ENCODE data around the gene RFTN2. TPM values are rescaled to one million over a fixed set of nuclear protein-coding genes. Genes with fewer than 3 reads are reported as not detected.

RFTN2 gene
- total and polyA plus RNA-seq, 2 experiments from 2014 or later, result 0.42 to 2.1 TPM

DNA sequence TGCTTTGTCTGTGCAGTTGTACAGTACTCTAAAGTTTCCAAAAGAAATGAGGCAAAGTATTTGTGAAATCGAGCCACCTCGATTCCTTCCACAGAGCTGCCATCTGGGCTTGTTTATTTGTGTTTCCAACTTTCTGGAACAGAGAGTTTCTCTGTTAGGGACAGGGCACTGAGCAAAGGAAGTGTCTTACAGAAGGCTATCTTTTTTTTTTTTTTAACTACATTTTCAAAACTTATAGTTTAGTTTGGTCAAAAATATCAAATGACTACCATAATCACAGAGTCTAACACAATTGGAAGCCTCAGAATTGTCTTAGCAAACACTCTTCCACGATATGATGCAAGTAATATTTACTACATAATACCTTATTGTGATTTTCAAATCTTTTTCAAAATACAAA lies 796 bp downstream of the RFTN2 start (continued):
- no peak for TF ChIP-seq REST (IDR thresholded peaks at IDR 0.05; ENCODE audit: unreplicated experiment)
- TF ChIP-seq NANOG (IDR thresholded peaks at IDR 0.05; ENCODE audit: borderline replicate concordance), result no peak
- no peak for TF ChIP-seq JUNB (IDR thresholded peaks at IDR 0.05; ENCODE audit: unreplicated experiment)

DNA sequence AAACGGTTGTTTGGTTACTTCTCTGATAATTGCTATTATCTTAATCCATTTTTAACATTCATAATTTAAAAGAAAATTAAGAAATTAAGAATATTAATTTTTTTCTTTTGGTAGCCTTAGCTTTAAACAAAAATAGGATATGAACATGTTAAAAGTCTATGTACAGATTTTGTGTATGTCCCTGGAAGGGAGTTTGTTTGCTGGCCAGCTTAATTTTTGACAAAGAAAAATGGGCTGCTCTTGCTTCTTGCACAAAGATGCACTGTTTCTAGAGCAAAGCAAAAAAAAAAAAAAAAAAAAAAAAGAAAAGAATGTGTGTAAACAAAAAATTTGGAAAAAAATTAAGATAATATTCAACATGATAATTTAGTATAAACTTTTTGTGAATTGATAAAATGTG lies 1.3 kb downstream of the RFTN2 start:
- Histone ChIP-seq H3K79me2 (replicated peaks; ENCODE audit: insufficient read depth) (no peaks in the 10 kb centered on the region), H3F3A (replicated peaks; ENCODE audit: low read depth) (no peaks in the 10 kb centered on the region), H4K20me1 (replicated peaks; ENCODE audit: insufficient read depth) (no peaks in the 10 kb centered on the region), H3K4me1 (ENCODE audit: insufficient read depth) (peaks cover 42% of the 10 kb centered on the region), H3K27me3 (ENCODE audit: insufficient read depth) (no peaks in the 10 kb centered on the region), H3K36me3 (ENCODE audit: insufficient read depth) (no peaks in the 10 kb centered on the region), H2AFZ (no peak overlapping the region), H3K9me2 (ENCODE audit: insufficient read depth) (no peaks in the 10 kb centered on the region), H3K4me2 (no peak overlapping the region; the same call in 1 of the 2 replicates), H3K4me3 (no peak overlapping the region), H3K27ac (ENCODE audit: low read depth) (no peak overlapping the region)
- Mint-ChIP-seq H3K27me3 (ENCODE audit: insufficient read depth, low read depth, poor library complexity) (no peaks in the 10 kb centered on the region), H3K4me3 (no peak overlapping the region), H3K9me3 (no peaks in the 10 kb centered on the region), H3K4me1 (peaks cover 32% of the 10 kb centered on the region), H3K36me3 (ENCODE audit: low read depth) (no peaks in the 10 kb centered on the region; the same call in 2 of the 3 replicates), H3K27ac (no peak overlapping the region)
- ATAC-seq (no peak), DNase-seq (ENCODE audit: low spot score) (no peak)
- TF ChIP-seq REST (IDR thresholded peaks at IDR 0.05; ENCODE audit: unreplicated experiment) (no peak), ZNF462 (CRISPR knock-in tag; IDR thresholded peaks at IDR 0.05) (no peak), CREB1 (CRISPR knock-in tag; IDR thresholded peaks at IDR 0.05; ENCODE audit: low read depth) (no peak), ZNF114 (CRISPR knock-in tag; IDR thresholded peaks at IDR 0.05) (no peak), EZH2 (IDR thresholded peaks at IDR 0.05; ENCODE audit: low read depth, unreplicated experiment) (no peak), STAT1 (IDR thresholded peaks at IDR 0.05; ENCODE audit: unreplicated experiment) (no peak), EZH2phosphoT487 (IDR thresholded peaks at IDR 0.05; ENCODE audit: unreplicated experiment) (no peak), ZNF331 (CRISPR knock-in tag; IDR thresholded peaks at IDR 0.05; ENCODE audit: low read depth) (no peak), POLR2AphosphoS5 (IDR thresholded peaks at IDR 0.05; ENCODE audit: low read depth) (no peak)
- TF ChIP-seq, protein P1, sequence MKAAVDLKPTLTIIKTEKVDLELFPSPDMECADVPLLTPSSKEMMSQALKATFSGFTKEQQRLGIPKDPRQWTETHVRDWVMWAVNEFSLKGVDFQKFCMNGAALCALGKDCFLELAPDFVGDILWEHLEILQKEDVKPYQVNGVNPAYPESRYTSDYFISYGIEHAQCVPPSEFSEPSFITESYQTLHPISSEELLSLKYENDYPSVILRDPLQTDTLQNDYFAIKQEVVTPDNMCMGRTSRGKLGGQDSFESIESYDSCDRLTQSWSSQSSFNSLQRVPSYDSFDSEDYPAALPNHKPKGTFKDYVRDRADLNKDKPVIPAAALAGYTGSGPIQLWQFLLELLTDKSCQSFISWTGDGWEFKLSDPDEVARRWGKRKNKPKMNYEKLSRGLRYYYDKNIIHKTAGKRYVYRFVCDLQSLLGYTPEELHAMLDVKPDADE (IDR thresholded peaks at IDR 0.05), result no peak

Data from GM23338 (cell line).